ENCODE measurements around the gene BCAS3.
"Not testable (repeated sequence)": the region's sequence is repeated elsewhere in the genome, so short reads cannot be mapped to it uniquely, and the experiment has no call there.

BCAS3 gene

DNA sequence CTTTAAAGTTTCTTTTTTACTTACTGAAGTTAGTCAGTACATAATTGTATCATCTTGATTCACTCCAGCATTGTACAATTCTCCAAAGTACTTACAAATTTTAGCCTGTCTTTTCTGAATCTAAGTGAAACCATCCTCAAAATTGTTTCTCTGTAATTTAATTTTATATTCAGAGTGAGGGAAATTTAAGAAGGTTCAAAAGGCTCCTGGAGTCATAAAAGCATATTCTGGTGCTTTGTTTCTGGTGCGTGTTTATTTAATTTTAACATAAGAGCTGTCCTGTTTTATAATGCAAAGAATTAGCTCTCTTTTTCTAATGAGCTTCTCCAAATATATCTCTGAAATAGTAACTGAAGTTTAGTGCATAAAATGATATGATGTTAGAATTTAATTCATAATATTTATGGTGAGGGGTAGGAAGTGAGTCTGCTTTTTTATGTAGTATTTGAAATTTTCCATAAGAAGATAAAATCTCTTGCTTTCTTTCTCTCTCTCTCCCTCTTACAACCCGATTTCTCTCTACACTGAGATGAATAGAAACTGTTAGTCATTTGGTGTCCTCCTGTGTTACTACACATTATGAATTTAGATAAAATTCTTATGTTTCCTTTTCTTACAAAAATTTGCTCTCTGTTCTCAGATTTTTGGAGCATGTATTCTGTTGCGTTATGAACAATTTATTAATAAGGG, 339.8 kb downstream of the BCAS3 start:
- DNase-seq, result no peak

DNA sequence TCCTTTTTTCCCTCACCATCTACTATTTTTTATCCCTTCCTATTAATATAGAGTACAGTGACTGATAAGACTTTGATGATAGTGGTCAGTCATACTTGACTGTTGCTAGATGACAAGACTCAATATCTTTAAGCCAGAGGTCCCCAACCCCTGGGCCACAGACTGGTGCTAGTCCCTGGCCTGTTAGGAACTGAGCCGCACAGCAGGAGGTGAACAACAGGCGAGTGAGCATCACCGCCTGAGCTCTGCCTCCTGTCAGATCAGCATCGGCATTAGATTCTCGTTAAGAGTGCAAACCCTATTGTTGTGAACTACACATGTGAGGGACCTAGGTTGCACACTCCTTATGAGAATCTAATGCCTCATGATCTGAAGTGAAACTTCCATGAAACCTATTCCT, 341.3 kb downstream of the BCAS3 start:
- no peak for DNase-seq

DNA sequence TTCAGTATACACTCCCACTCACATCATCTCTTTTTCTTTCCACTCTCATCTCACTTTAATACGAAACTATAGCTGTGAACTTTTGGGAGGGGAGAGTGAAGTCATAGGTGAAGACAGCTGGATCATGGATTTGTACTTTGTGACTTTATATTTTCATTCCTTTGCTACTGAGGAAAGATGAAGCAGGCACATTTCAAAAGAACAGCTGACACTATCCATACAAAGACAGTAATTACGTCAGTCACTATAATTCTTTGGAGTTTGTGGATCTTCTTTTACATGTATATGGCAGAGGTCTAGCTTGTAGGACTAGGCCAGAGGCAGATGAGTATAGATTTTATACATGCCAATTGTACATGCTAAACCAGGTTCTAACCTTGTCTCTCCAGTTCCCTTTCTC, 346.3 kb downstream of the BCAS3 start:
- DNase-seq, result no peak

DNA sequence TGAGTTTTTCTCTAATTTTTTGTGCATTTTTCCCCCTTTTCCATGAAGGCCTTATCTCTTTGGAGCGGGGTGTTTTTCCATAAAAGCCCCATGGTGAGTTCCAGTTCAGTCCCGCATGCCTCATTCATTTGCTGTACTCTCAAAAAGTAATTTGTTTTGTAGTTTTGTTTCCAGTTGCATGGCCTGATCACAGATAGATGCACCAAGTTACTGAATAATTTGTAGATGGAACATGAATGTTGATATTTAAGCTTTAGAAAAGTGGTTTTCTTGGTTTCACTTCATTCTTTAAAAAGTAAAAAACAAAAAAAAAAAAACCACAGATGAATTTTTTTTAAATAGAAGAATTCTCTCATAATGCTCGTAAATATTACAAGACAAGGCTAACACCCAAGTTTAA, 349.2 kb downstream of the BCAS3 start:
- no peak for DNase-seq

DNA sequence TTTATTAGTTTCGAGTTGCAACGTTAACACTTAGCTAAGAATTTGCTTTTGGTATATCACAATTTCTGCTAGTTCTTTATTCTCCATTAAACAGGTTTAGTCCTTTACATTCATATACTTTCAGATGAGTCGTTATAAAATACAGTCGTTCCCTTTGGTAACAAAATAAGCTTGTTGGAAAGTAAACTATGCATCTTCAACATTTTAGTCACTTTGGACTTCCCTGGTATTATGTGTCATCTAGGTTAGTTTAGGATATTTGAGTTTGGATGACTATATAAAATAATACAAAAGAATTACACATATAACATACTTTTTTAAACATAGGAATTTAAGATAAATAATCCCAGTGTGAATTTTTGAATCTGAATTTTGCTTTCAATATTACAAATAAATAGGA, 351.5 kb downstream of the BCAS3 start:
- no peak for DNase-seq

DNA sequence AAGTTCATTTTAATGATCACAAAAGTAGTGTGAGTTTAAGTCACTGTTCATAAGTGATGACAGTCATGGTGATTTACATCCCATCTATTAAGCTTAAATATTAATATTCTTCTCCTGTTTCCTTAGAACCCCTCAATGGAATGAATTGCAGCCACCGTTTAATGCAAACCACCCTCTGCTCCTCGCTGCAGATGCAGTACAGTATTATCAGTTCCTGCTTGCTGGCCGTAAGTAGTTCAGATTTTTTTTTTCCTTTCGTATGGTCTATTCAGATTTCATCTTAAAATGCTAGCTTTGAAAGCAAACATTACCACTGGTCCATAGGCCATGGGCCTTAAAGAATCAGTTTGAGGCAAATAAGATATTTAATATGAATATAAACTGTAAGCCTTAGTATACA, 363.0 kb downstream of the BCAS3 start:
- no peak for DNase-seq

DNA sequence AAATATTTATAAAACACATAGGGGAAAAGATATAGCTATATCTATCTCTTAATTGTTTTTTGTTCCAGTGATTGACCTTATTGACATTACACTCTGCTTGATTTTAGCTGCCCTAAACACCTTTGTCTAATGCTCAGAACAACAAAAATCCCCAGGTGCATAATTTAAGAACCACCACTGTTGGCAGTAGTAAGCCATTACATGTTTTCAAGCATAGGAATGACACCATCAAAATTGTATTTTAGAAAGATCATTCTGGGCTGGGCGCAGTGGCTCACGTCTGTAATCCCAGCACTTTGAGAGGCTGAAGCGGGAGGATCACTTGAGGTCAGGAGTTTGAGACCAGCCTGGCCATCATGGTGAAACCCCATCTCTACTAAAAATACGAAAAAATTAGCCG, 364.7 kb downstream of the BCAS3 start:
- not testable (repeated sequence) for DNase-seq

DNA sequence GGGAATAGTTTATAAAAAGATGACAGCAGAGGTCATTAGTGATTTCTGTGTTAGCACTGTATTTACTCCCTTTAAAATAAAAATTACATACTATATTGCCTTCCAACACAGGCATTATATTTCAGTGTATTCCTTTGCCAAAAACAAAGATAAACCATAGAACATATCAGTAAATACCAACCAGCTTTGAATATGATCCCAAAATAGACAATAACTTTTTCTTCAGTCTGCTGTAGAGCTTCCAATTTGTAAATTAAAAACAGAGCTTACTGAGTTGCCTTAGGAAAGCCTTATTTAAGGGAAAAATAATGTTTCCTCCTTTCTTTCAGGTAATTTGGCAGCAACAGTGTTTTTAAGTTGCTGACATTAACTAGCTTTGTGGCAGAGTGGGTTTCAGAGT, 369.9 kb downstream of the BCAS3 start:
- no peak for DNase-seq

DNA sequence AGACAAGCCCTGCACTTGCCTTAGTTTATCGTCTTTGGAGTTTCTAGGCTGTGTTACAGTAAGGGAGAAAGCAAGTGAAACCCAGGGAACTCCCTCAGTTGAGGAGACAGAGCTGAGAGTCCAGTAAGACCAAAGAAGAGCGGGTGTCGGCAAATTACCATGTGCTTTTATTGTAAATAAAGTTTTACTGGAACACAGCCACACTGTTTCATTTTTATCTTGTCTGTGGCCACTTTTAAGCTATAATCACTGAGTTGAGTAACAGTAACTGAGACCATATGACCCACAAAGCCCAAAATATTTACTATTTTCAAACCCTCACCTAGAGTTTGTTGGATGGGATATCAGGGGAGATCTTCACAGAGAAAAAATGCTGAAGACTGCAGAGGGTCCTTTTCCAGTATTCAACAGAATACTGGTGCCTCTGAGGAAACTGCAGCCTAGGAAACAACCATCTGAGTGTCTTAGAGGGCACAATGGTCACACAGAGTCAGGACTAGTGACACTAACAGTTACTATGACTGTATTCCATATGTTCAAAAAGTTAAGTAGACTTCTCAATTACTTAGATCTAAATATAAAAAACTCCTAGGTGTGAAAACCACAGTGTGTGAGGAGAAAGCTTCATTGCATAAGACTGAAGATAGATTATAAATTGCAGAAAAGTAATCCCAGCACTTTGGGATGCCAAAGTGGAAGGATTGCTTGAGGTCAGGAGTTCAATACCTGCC, 370.9 kb downstream of the BCAS3 start:
- DNase-seq, result no peak

DNA sequence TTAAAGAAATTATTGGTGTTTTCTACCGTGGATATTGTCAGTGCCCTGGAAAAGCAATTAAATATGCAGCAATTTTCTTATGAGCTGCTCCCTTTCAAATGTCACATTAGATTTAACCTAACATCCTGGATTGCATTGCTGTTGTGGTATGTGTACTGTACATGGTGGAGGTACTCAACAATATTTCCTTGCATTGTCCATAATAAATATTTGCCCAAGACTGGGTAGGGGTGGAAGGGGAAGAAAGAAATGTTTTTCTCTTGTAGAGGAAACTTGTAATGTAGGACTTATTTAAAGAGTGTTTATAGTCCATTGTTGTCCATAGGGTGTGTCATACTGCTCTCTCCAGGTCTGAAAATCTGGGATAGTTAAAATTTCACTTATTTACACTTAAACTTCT, 375.8 kb downstream of the BCAS3 start:
- no peak for DNase-seq

DNA sequence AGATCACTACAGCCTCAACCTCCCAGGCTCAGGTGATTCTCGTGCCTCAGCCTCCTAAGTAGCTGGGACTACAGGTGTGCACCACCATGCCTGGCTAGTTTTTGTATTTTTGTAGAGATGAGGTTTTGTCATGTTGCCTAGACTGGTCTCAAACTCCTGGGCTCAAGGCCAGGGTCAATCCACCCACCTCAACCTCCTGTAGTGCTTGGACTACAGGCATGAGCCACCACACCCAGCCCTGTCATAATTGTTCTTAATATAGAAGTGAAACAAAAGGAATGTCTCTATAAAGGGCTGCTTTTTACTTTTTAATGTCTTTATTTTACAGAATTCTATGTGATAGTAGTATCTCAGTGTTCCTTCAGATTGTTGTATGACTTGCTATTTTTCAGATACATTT, 376.8 kb downstream of the BCAS3 start:
- no peak for DNase-seq

DNA sequence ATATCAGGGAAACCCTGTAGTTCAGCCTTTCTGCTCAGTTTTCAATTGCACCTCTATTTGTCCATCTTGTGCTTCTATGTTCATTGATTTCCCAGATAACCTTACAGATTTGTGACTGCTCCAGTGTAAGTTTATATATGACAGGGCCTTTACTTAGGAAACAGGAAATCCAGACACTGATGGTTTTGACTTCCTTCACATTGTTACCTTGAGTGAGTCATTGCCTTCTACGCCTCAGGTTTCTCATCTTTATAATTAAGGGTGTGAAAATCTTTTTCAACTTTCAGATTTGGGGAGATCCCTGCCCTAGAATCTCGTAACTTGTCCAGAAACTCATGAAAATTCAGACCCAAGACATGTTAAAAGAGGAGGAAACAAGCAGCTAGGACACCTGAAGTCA, 379.6 kb downstream of the BCAS3 start:
- no peak for DNase-seq

DNA sequence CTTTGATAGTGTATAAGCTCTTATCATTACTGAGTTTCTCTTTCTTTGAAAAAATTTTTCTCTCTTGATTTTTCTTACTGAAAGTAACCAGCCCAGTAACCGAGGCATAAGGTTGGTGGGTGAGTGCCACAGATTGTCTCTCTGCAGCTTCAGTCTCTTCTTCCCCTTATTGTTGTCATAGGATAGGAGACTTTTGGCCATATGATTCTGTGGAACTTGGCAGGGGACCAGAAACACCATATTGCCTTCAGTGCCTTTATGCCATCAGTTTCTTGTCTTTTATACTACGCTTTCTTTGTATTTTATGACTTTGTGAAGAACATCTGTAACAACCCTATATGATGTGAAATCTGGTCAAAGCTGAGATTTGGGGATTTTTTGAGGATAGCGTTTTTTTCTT, 380.4 kb downstream of the BCAS3 start:
- no peak for DNase-seq

DNA sequence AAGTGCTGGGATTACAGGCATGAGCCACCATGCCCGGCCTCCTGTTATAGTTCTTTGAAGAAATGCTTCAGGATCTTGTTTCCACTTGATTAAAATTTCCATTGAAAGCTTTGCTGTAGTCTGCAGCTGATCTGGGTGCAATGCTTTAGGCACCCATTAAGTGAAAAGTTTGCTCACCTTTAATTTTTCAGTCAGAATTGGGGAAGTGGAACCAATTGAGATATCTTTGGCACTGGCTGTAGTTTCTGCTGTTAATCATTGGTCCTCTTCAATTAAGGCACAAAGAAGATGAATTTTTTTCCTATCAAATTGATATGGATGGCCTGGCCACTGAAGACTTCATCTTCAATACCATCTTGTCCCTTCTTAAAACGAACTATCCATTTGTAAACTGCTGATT, 385.9 kb downstream of the BCAS3 start:
- DNase-seq, result no peak

DNA sequence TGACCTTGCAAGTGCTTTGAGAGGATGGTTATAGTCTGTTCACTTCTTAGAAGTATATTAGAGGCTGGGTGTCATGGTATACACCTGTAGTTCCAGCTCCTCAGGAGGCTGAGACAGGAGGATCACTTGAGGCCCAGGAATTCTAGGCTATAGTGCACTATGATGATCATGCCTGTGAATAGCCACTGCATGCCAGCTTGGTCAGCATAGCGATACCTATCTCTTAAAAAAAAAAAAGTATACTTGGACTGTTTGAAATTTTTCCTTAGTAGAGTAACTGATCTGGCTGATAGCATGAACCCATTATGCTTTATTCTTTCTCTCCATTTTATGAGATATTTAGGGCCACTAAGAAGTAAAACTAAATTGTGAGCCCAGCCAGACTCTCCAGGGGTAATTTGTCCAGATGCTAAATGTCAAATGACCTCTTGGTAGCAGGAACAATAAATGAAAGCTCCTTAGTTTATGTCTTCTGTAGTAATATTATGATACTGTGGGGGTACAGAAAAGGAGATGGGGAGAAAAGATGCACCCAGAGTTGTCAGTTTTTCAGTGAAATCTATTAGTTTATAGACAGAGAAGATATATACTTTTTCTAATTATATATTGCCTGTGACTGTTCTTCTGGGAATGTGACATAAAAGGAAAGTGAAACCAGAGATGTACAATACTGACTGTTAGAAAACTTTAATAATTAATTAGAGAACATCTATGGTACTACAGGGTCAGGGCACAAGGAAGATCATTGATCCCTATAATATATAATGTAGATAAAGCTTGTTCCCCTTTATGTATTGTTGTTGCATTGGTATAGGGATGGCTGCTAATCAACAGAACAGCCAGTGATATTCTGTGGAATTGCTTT, 386.7 kb downstream of the BCAS3 start:
- no peak for DNase-seq

DNA sequence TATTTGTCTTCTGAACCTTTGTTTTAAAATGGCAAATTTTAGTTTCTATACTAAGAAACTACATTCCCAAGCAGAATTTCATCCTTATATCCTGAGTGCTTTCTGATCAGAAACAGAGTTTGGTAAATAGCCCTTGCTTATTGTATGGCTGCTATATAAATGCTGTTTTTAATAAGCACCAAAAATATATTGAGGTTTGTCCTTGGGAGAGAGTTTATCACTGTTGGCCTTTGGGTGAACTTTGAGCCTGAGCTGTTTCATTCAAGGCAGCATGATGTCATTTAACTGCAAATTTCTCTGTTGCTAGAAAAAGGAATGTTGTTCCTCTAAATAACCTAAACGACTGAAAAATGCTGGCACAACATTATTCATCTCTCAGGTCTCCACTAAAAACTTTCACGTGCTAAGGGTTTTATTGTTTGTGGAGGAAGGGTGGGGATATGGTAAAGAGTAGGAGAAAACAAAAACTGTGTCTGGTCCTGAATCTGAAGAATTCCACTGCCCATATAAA, 387.7 kb downstream of the BCAS3 start:
- no peak for DNase-seq

DNA sequence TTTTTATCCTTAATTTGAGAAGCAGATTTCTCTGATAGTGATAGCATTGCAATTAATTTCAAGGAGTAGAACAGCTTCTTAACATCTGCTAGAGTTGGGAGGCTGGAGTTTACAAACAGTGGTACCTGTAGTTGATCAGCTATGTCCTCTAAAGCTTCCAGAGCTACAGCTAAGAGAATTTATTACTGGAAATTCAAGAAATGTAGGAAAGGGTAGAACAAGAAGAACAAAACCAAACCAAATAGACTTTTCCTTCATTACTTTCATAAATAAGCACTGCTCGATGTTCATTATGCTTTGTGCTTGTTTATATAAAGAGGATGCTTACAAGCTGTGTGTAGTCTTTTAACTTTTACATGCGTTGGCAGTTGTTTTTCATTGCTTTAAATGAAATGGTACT, 388.4 kb downstream of the BCAS3 start:
- no peak for DNase-seq

DNA sequence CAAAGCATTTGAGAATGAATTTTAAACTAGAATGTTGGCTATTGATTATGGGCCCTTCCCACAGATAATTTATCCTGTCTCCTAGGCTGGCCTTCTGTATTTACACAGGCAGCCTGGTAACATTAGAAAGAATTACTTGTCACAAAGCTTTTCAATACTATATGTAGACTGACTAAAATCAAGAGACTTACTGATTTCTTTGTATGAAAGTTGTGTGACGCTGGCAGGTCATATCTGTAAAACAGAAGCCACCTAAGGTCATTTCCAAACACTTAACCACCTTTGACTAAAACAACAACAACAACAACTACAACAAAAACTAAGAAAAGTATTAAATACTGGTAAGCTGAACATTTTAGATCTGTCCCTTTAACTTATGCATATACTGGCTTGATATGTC, 393.0 kb downstream of the BCAS3 start:
- no peak for DNase-seq

DNA sequence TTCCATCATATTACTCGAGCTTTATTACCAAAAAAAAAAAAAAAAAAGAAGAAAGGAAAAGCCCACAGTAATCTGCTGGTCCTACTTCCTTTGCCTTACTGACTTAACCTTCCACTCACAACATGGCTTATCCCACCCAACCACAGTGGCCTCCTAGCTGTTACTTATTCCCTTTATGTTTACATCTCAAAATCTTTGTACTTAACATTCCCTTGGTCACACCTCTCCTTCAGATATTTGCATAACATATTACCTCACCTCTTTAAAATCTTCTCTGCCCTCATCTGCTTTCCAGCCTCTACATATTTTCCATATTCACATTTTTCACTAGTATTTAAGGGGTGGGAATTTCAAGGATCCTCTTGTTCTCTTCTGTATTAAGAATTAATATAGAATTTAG, 395.0 kb downstream of the BCAS3 start:
- no peak for DNase-seq

DNA sequence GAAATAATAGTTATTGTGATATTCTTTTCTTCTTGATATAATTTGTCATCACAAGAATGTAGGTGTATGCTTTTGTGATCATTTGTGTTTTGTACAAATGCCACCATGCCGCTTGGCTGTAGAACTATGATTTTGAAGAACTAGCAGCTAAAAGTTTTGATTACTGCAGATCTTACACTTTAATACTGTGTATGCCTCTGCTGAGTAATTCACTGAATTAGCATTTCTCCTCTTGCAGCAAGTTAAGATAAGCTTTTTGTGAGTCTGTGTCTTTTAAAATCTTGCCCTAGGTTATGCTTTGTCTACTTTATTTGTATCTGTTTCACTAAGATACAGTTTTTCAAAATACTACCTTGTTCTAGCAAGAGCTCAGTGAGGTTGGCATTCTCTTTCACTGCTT, 395.5 kb downstream of the BCAS3 start:
- DNase-seq, result no peak

DNA sequence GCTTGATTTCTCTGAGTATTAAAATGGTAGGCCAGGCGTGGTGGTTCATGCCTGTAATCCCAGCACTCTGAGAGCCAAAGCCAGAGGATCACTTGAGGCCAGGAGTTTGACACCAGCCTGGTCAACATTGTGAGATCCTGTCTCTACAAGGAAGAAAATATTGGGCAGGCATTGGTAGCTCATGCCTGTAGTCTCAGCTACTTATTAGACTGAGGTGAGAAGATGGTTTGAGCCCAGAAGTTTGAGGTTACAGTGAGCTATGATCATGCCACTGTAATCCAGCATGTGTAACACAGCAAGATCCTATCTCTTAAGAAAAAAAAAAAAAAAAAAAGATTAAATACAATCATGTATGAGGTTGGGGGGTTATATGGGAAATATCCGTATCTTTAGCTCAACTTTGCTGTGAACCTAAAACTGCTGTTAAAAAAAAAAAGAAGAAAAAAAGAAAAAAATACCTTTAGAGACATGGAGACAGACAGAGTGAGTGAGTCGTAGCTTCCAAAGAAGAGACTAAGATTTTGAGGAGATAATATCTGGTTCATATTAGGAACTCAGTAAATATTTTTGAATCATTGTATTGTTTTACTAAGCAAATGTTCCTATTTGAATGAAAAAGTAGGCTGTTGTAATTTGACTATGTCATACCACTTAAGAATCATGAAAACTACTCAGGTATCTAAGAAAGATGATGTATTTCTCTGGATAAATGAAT, 396.3 kb downstream of the BCAS3 start:
- no peak for DNase-seq

DNA sequence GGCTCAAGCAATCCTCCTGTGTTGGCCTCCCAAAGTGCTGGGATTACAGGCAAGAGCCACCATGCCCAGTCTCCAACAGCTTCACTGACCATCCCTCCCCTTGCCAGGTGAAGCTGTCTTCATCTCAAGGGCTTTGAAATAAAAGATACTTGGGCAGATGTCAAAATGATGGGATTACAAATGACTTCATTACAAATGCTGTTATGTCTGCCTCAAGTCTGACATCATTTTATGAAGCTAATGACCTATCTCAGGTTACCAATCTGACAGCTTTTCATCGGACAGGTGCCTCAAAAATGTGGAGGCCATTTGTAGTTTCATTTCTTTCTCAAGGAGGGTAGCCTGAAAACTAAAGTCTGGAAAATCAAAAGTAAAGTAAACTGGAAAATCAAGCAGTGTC, 398.3 kb downstream of the BCAS3 start:
- DNase-seq, result peak; percentile 3

DNA sequence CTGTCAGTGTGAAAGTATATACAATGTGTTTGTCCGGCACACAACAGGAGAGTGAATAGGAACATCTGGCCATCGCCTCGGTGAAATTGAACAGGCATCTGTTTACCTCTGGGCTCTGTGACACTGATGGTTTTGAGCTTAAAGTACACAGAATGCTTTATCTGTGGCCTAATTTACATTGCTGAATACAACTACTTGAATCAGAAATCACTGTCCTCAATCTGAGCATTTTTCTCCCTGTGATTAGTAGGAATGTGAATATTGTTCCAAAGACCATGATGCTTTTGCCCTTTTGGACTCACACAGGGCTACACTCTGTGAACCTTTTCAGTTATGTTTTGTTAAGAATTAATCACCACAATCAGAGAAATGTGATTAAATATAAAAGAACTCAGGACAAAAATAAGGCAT, 399.0 kb downstream of the BCAS3 start:
- no peak for DNase-seq

Measured in NCI-H1436 treated with DMSO at 0.1 percent for 48 hours (cell line).